ENCODE data around the gene PARP6.

Gene PARP6

GRCh38 chr15:72313881-72314280 lies 41.5 kb upstream of the PARP6 start:
- no peak for DNase-seq (ENCODE audit: low read depth)
- H3K4me3 ChIP-seq (ENCODE audit: control insufficient read depth, low read depth, low read length) = no peak overlapping the region
- TF ChIP-seq CTCF (conservative IDR thresholded peaks at IDR 0.05; ENCODE audit: control insufficient read depth, insufficient read depth, low read depth, low read length) = no peak

- H3K4me3 ChIP-seq (ENCODE audit: control insufficient read depth, low read depth, low read length) = no peak overlapping the region
- DNase-seq (ENCODE audit: low read depth) = no peak
- no peak for TF ChIP-seq CTCF (conservative IDR thresholded peaks at IDR 0.05; ENCODE audit: control insufficient read depth, insufficient read depth, low read depth, low read length)
Measured at GRCh38 chr15:72313448-72313840, 41.1 kb upstream of the PARP6 start.

GRCh38 chr15:72312605-72313447 lies 40.5 kb upstream of the PARP6 start:
- peak; percentile 73 for DNase-seq (ENCODE audit: low read depth)
- peak; percentile 81 for TF ChIP-seq CTCF (conservative IDR thresholded peaks at IDR 0.05; ENCODE audit: control insufficient read depth, insufficient read depth, low read depth, low read length)
- no peak overlapping the region for H3K4me3 ChIP-seq (ENCODE audit: control insufficient read depth, low read depth, low read length)

GRCh38 chr15:72307026-72307425 lies 34.7 kb upstream of the PARP6 start:
- no peak for DNase-seq (ENCODE audit: low read depth)

GRCh38 chr15:72306211-72306785 lies 33.9 kb upstream of the PARP6 start:
- no peak overlapping the region for H3K4me3 ChIP-seq (ENCODE audit: control insufficient read depth, low read depth, low read length)
- no peak for TF ChIP-seq CTCF (conservative IDR thresholded peaks at IDR 0.05; ENCODE audit: control insufficient read depth, insufficient read depth, low read depth, low read length)
- DNase-seq (ENCODE audit: low read depth) = peak; percentile 57

More at GRCh38 chr15:72307026-72307425, 34.7 kb upstream of the PARP6 start:
- no peak for TF ChIP-seq CTCF (conservative IDR thresholded peaks at IDR 0.05; ENCODE audit: control insufficient read depth, insufficient read depth, low read depth, low read length)
- no peak overlapping the region for H3K4me3 ChIP-seq (ENCODE audit: control insufficient read depth, low read depth, low read length)

GRCh38 chr15:72304596-72304995 lies 32.2 kb upstream of the PARP6 start:
- no peak for DNase-seq (ENCODE audit: low read depth)
- H3K4me3 ChIP-seq (ENCODE audit: control insufficient read depth, low read depth, low read length) = no peak overlapping the region
- TF ChIP-seq CTCF (conservative IDR thresholded peaks at IDR 0.05; ENCODE audit: control insufficient read depth, insufficient read depth, low read depth, low read length) = no peak
